CD4-positive, alpha-beta T cell treated with Interleukin-17A for 4 hours (primary cell): ENCODE measurements around the gene LCN6.
"Not testable (repeated sequence)": the region's sequence is repeated elsewhere in the genome, so short reads cannot be mapped to it uniquely, and the experiment has no call there.

ENCODE experiments used
- DNase-seq: peaks from one replicate; pipeline ENCODE4 v3.0.0-alpha.2; 2020; ENCODE audit warnings: mixed read lengths

Gene LCN6

GRCh38 chr9:136759001-136759400 is 10.7 kb upstream of the LCN6 start:
- no peak for DNase-seq

- DNase-seq, result no peak
Measured at GRCh38 chr9:136757751-136758140, 9.4 kb upstream of the LCN6 start.

GRCh38 chr9:136757328-136757727 is 9.0 kb upstream of the LCN6 start:
- DNase-seq, result no peak

- DNase-seq, result no peak
Measured at GRCh38 chr9:136756836-136757235, 8.5 kb upstream of the LCN6 start.

- no peak for DNase-seq
Measured at GRCh38 chr9:136756134-136756438, 7.8 kb upstream of the LCN6 start.

GRCh38 chr9:136755302-136756133 is 7.2 kb upstream of the LCN6 start:
- not testable (repeated sequence) for DNase-seq

- no peak for DNase-seq
Measured at GRCh38 chr9:136754626-136755301, 6.4 kb upstream of the LCN6 start.

- DNase-seq, result no peak
Measured at GRCh38 chr9:136754059-136754572, 5.8 kb upstream of the LCN6 start.

GRCh38 chr9:136753371-136754058 is 5.2 kb upstream of the LCN6 start:
- no peak for DNase-seq

- DNase-seq, result no peak
Measured at GRCh38 chr9:136751814-136752213, 3.5 kb upstream of the LCN6 start.

GRCh38 chr9:136751244-136751643 is 2.9 kb upstream of the LCN6 start:
- DNase-seq, result no peak

- DNase-seq, result no peak
Measured at GRCh38 chr9:136750526-136750925, 2.2 kb upstream of the LCN6 start.

GRCh38 chr9:136748666-136749611 is 614 bp upstream of the LCN6 start:
- DNase-seq, result no peak

- no peak for DNase-seq
Measured at GRCh38 chr9:136747161-136748060, 914 bp downstream of the LCN6 start.

GRCh38 chr9:136746621-136747020 is 1.7 kb downstream of the LCN6 start:
- DNase-seq, result no peak

- DNase-seq, result no peak
Measured at GRCh38 chr9:136746155-136746490, 2.2 kb downstream of the LCN6 start.

- DNase-seq, result no peak
Measured at GRCh38 chr9:136745389-136746154, 2.8 kb downstream of the LCN6 start.

- DNase-seq, result no peak
Measured at GRCh38 chr9:136744773-136745172, 3.6 kb downstream of the LCN6 start.

- no peak for DNase-seq
Measured at GRCh38 chr9:136743639-136744211, 4.6 kb downstream of the LCN6 start.

- DNase-seq, result no peak
Measured at GRCh38 chr9:136742591-136743391, 5.5 kb downstream of the LCN6 start, which contains the start of gene LCN10. TSS of gene LCN10 (minus strand) at chr9:136742940. CDS start at chr9:136742903, 37 bp downstream.
